HG03378 (cell line): ENCODE data around the gene LMF1.

Experiments
- ATAC-seq: cut with Tn5 transposase; IDR thresholded peaks from one replicate; pipeline ENCODE4 v1.9.1; 2021; ENCODE audit warnings: mild to moderate bottlenecking, moderate library complexity; ENCODE audit not compliant: unreplicated experiment

LMF1 gene

GRCh38 chr16:854808-855410, 115.9 kb downstream of the LMF1 start:
- no peak for ATAC-seq

- ATAC-seq = no peak
Observed at GRCh38 chr16:853981-854807, 116.6 kb downstream of the LMF1 start.

GRCh38 chr16:853306-853705, 117.5 kb downstream of the LMF1 start:
- ATAC-seq = no peak

- no peak for ATAC-seq
Observed at GRCh38 chr16:852451-853185, 118.2 kb downstream of the LMF1 start.

- ATAC-seq = no peak
Observed at GRCh38 chr16:851871-852270, 118.9 kb downstream of the LMF1 start.

GRCh38 chr16:851209-851810, 119.5 kb downstream of the LMF1 start:
- no peak for ATAC-seq

GRCh38 chr16:850668-851067, 120.1 kb downstream of the LMF1 start:
- no peak for ATAC-seq

GRCh38 chr16:848510-849253, 122.1 kb downstream of the LMF1 start:
- ATAC-seq = no peak

GRCh38 chr16:847681-848445, 122.9 kb downstream of the LMF1 start:
- ATAC-seq = no peak

GRCh38 chr16:847151-847550, 123.6 kb downstream of the LMF1 start:
- no peak for ATAC-seq

GRCh38 chr16:845351-845745, 125.4 kb downstream of the LMF1 start:
- ATAC-seq = no peak

GRCh38 chr16:844638-845350, 126.0 kb downstream of the LMF1 start:
- no peak for ATAC-seq

- no peak for ATAC-seq
Observed at GRCh38 chr16:843771-844170, 127.0 kb downstream of the LMF1 start.

GRCh38 chr16:842711-843560, 127.8 kb downstream of the LMF1 start:
- no peak for ATAC-seq

- ATAC-seq = no peak
Observed at GRCh38 chr16:842061-842476, 128.7 kb downstream of the LMF1 start.

- no peak for ATAC-seq
Observed at GRCh38 chr16:841455-842060, 129.2 kb downstream of the LMF1 start.

- no peak for ATAC-seq
Observed at GRCh38 chr16:840561-841454, 130.0 kb downstream of the LMF1 start.
